Measurements from ENCODE around the gene RAX2. TPM values are rescaled to one million over a fixed set of nuclear protein-coding genes. Genes with fewer than 3 reads are reported as not detected.

Gene RAX2
- total and polyA plus RNA-seq, 2 of the 8 experiments (the other 6 are each of a cell fraction or from before 2014, with no cell fraction given): 0.08 TPM; not detected in 1

- TF ChIP-seq CHD7 (IDR thresholded peaks at IDR 0.05; ENCODE audit: insufficient replicate concordance, low read length) (no peak), CBX5 (IDR thresholded peaks at IDR 0.05; ENCODE audit: low read depth, low read length) (no peak), SIX5 (IDR thresholded peaks at IDR 0.05; ENCODE audit: low read depth, low read length) (no peak), MAX (IDR thresholded peaks at IDR 0.05) (no peak), TAF1 (IDR thresholded peaks at IDR 0.05; ENCODE audit: low read depth, low read length) (no peak), MAFK (IDR thresholded peaks at IDR 0.05; ENCODE audit: low read depth, low read length) (no peak), FOSL1 (IDR thresholded peaks at IDR 0.05; ENCODE audit: insufficient read depth, low read depth, low read length) (no peak), CEBPB (IDR thresholded peaks at IDR 0.05; ENCODE audit: low read depth, low read length) (no peak), JUN (IDR thresholded peaks at IDR 0.05; ENCODE audit: low read depth, low read length) (no peak), RBBP5 (IDR thresholded peaks at IDR 0.05; ENCODE audit: borderline replicate concordance, low read depth, low read length) (no peak), SAP30 (IDR thresholded peaks at IDR 0.05; ENCODE audit: insufficient read depth, insufficient replicate concordance, low read length) (no peak)
These were observed 20.1 kb upstream of the RAX2 start (continued) for GRCh38 chr19:3792114-3792513.
